Liver (tissue), 2 donors: ENCODE measurements around the gene TTC7B.

Experiments used
- CTCF ChIP-seq: fragments of 150-350 bp; IDR thresholded peaks from 2 replicates; pipeline ENCODE4 v1.5.1; 2017; ENCODE audit warnings: improper control_type of control experiment, low read depth, low read length; ENCODE audit not compliant: missing input control
- YY1 ChIP-seq: IDR thresholded peaks from 2 replicates; pipeline ENCODE4 v1.6.1; 2016; ENCODE audit warnings: antibody characterized with exemption, mild to moderate bottlenecking
- TF ChIP-seq, protein P1 (sequence below): IDR thresholded peaks from 2 replicates; pipeline ENCODE4 v1.6.1; 2016; ENCODE audit warnings: antibody characterized with exemption, mild to moderate bottlenecking
- donor health status: healthy.

- TF ChIP-seq, protein P1, sequence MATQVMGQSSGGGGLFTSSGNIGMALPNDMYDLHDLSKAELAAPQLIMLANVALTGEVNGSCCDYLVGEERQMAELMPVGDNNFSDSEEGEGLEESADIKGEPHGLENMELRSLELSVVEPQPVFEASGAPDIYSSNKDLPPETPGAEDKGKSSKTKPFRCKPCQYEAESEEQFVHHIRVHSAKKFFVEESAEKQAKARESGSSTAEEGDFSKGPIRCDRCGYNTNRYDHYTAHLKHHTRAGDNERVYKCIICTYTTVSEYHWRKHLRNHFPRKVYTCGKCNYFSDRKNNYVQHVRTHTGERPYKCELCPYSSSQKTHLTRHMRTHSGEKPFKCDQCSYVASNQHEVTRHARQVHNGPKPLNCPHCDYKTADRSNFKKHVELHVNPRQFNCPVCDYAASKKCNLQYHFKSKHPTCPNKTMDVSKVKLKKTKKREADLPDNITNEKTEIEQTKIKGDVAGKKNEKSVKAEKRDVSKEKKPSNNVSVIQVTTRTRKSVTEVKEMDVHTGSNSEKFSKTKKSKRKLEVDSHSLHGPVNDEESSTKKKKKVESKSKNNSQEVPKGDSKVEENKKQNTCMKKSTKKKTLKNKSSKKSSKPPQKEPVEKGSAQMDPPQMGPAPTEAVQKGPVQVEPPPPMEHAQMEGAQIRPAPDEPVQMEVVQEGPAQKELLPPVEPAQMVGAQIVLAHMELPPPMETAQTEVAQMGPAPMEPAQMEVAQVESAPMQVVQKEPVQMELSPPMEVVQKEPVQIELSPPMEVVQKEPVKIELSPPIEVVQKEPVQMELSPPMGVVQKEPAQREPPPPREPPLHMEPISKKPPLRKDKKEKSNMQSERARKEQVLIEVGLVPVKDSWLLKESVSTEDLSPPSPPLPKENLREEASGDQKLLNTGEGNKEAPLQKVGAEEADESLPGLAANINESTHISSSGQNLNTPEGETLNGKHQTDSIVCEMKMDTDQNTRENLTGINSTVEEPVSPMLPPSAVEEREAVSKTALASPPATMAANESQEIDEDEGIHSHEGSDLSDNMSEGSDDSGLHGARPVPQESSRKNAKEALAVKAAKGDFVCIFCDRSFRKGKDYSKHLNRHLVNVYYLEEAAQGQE: no peak
- TF ChIP-seq CTCF (no peak), YY1 (no peak)
Observed at GRCh38 chr14:90805084-90805391, 11.2 kb downstream of the TTC7B start.
